Fibroblast of lung (primary cell): ENCODE data around the gene H6PD.

Experiments used
- EZH2 ChIP-seq: IDR thresholded peaks from 2 replicates; pipeline ENCODE4 v1.5.1; 2012; ENCODE audit warnings: low read length, control low read depth, mild to moderate bottlenecking; ENCODE audit errors: missing control alignments
- TF ChIP-seq, protein P1 (sequence below), 2 donors: IDR thresholded peaks in 1 of 2; conservative IDR thresholded peaks in 1 of 2; 1 replicate in 1 of 2; 2 replicates in 1 of 2; pipeline ENCODE4 v1.5.1; 2011 to 2012; ENCODE audit warnings: low read length in 2 of 2, control low read depth in 1 of 2, inconsistent platforms in 1 of 2, low read depth in 1 of 2, mild to moderate bottlenecking in 1 of 2

DNA sequence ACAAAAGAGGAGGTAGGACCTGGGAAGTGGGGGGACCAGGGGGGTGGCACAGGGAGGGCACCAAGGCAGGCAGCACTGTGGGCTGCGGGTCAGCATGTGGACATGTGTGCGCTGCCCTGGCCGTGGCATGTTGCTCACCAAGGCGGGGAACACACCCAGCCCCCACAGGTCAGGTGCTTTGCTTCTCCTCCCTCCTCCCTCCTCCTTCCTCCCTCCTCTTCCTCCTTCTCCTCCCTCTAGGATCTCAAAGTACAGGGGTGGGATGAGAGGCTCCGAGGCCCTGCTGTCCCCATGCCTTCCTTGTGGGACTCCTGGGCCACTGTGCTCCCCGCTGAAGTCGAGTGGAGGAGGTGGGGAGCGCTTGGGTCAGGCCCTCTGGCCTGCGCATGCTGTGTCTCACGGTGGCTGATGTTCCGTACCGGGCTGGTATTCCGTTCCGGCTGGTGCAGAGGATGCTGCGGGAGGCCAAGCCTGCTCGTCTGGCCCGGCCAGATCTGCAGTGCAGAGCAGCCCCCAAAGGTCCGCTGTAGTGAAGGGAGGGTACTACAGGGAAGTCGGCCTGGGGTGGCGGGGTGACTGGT, 84.7 kb downstream of the H6PD start:
- TF ChIP-seq, protein P1, sequence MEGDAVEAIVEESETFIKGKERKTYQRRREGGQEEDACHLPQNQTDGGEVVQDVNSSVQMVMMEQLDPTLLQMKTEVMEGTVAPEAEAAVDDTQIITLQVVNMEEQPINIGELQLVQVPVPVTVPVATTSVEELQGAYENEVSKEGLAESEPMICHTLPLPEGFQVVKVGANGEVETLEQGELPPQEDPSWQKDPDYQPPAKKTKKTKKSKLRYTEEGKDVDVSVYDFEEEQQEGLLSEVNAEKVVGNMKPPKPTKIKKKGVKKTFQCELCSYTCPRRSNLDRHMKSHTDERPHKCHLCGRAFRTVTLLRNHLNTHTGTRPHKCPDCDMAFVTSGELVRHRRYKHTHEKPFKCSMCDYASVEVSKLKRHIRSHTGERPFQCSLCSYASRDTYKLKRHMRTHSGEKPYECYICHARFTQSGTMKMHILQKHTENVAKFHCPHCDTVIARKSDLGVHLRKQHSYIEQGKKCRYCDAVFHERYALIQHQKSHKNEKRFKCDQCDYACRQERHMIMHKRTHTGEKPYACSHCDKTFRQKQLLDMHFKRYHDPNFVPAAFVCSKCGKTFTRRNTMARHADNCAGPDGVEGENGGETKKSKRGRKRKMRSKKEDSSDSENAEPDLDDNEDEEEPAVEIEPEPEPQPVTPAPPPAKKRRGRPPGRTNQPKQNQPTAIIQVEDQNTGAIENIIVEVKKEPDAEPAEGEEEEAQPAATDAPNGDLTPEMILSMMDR (conservative IDR thresholded peaks at IDR 0.05 in 1 of 2, IDR thresholded peaks at IDR 0.05 in 1 of 2; ENCODE audit: low read depth in 1 of 2, low read length in 2 of 2): no peak
- no peak for TF ChIP-seq EZH2
